Measurements from ENCODE around the gene CYP27B1. TPM values are rescaled to one million over a fixed set of nuclear protein-coding genes. Genes with fewer than 3 reads are reported as not detected.

The CYP27B1 gene, protein sequence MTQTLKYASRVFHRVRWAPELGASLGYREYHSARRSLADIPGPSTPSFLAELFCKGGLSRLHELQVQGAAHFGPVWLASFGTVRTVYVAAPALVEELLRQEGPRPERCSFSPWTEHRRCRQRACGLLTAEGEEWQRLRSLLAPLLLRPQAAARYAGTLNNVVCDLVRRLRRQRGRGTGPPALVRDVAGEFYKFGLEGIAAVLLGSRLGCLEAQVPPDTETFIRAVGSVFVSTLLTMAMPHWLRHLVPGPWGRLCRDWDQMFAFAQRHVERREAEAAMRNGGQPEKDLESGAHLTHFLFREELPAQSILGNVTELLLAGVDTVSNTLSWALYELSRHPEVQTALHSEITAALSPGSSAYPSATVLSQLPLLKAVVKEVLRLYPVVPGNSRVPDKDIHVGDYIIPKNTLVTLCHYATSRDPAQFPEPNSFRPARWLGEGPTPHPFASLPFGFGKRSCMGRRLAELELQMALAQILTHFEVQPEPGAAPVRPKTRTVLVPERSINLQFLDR
- 1.0 TPM for polyA plus RNA-seq (ENCODE audit: insufficient read length)

DNA sequence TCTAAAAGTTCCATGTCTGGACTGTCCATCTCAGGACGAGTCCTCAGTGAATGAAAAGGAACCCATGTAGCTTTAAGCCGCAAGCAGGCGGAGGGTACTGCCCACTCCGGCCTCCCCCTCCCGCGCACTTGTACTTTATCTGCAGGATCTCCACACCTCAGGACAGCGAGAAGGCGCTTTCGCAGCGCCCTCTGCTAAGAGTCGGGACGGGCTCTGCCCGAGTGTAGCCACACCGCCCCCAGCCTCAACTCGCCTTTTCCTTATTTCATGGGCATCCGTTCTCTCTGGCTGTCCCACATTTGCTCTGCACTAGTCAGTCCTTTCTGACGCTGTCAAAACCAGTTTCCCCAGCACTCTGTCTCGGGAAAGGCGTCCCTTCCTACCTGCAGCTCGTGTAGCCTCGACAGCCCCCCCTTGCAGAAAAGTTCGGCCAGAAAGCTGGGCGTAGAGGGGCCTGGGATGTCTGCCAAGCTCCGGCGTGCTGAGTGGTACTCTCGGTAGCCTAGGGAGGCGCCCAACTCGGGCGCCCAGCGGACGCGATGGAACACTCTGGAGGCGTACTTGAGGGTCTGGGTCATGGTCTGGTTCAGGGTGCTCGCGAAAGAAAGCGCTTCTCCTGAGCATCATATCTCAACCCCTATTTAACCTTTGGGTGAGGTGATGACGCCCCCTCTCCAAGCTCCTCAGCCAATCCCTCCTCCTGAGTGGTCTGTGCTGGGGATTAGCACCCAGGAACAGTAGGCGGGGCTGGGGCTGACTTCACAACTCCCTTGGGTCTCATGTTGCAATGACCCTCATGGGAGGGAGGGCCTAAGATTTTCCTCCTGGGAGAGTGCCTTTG, at the start of gene CYP27B1:
Gene CYP27B1 (minus strand): TSS at position 615 of the 841 bp plus-strand sequence. CDS start 37 bp downstream, at position 578.
- no peak for DNase-seq

DNA sequence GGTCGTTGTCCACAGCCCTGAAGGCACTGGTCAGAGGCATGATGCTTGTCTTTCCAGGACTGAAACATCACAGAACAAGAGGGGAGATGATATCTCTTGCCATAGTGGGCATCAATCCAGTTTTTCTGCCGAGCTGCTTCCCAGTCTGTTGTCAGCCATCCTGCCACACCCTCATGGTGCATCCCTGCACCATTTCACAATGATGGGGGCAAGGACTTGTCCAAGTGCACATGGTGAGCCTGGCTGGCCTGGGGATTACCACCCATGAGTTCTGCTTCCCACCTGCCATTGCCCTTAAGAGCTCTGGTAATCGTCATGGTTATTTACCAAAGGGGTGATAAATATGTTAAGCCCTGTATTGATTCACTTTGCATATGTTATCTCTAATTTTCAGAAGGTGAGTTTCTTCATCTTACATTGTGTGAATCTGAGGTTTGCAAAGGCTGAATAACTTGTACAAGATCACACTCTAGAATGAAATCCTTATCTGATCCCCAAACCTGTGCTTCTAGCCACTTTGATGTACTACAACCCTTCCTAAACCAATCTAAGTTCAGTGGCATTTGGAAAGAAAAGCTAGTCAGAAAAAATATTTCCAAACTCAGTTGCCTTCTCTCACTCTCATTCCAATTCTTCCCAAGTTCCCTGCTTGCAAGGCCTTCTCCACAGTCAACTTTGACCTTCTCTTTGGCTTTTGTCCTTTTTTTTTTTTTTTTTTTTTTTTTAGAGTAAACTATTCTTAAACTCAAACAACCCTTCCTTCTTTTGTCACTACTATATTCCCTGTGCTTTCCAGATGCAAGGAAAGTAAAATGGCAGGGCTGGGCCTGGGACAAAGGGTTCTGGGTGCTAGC, 49.4 kb upstream of the CYP27B1 start:
- DNase-seq = no peak

DNA sequence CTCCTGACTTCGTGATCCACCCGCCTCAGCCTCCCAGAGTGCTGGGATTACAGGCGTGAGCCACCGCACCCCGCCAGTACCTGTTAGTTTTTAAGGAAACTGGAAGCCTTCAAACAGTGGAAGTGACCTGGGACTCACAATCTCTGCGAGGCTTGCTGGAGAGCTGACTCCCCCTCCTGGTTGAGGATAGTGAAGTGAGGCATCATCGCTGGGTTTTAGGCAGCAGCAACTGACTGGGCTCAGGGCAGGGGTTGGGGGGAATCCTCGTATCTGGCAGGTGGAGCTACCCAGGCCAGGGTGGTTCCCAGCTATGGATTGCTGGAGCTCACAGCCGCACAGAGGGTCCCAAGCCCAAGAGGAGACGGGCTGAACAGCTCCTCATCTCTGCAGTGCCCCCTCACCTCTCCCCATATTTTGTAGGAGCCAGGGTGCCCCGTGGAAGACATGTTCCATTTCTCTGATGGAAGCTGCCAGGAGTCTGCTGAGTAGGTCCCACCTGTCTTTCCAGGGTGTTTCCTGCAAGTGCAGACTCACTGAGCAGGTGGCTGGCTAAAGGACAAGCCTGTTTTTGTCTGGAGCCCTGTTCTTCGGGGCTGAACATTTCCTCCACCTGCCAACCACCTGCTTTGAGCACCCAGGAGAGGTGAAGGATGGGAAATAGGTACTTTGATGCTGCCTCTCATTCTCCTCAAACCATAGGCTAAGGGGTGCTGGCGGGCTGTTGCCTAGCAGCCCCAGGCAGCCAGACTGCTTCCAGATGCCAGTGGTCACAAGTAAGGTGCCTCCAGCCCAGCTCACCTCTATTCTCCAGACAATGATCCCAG, 48.5 kb upstream of the CYP27B1 start:
- no peak for DNase-seq

DNA sequence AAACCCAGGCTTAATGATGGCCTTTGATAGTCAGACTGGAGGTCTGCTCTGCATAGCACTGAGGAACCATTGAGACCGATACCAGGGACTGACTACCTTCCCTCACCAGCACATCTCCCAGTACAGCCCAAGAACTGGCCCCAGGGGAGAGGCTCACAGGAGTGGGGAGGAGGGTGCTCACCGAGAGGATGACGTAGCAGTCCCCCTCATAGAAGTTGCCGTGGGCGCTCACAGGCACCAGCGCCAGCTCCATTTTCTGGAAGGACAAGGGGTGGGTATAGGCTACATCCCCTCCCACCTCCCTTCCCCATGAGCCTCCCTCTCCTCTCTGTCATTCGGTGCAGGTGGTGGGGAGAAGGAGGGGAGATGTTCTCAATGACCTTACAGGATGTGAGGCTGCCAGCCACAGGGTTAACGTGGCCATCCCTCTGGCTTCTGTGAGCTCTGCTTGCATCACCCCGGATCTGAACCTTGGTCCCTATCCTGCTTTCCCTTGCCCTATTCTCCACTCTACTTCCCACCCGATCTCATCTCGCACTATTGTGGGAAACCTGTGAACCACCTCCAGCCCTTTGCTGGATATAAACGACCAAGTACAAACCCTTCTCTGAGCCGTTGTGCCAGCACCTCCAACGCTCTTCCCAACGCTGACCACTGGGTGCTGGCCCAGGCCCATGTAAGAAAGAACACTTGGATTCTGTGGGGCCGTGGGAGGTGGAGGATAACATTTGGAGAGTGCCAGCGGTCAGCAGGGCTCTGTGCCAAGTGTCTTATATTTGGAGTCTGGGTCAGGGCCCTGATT, 47.3 kb upstream of the CYP27B1 start:
- no peak for DNase-seq

DNA sequence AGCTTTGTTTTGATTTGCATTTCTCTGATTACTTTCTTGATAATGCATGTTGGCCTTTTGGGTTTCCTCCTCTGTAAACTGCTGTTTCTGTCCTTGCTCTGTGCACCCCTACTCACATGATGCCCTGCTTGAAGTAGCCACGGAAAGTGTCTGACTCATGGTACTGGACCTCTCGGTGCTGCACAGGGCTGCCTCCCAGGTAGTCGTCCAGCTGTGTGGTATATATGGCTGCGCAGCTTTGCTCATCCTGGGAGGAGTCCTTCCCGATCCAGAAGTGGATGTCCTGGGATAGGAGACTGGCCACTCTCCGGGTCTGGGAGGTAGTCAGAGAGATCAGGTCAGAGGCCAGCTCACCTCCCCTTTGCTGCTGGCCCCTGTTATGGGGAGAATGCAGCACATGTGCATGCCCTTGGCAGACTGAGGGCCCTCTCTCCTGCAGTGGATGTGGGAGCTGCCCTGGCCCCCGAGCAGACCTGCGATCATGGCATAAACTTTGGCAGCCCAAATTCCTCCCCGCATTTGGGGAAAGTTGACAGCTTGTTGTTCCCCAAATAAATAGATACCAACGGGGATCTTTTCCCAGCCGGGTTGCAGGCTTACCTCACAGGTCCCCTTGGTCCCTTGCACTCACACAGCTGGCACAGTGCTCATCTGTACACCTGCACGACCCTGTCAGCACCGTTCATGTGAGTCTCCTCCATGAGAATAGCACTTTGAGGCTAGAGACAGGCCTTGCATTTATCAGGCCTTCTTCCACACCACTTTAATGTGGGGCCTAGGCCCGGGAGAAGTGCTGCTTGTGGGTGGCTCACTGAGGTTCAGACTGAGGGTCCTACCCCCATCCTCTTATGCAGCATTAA, 46.5 kb upstream of the CYP27B1 start:
- DNase-seq = no peak

DNA sequence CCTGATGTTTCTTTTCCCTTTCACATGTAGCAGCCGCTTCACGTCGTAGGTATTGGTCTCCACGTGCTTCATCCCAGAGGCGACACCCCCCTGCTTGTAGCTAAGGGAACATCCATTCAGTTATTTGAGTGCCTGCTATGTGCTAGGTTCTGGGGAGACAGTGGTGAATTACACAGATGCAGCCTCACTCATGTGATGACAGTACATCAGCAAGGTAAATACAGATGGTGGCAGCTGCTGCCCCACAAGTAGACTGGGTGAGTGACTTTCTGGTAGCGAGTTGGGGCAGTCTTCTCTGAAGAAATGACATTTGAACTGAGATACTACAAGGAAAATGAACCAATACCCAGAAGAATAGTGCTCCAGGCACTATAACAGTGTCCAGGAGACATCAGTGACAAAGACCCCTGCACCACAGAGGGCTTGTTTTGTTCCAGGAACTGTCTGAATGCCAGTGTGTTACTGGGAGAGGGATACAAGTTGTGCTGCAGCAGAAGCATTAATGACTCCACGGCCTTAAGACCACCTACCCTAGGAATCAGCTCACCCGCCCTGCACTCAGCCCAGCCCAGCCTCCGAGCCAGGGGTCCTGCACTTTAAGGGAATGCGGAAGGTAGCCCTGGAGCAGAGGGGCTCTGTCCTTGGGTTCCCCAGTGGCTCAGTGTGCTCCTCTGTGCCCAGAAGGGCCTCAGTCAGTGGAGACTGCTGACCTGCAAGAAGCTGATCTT, 44.3 kb upstream of the CYP27B1 start:
- DNase-seq = no peak

DNA sequence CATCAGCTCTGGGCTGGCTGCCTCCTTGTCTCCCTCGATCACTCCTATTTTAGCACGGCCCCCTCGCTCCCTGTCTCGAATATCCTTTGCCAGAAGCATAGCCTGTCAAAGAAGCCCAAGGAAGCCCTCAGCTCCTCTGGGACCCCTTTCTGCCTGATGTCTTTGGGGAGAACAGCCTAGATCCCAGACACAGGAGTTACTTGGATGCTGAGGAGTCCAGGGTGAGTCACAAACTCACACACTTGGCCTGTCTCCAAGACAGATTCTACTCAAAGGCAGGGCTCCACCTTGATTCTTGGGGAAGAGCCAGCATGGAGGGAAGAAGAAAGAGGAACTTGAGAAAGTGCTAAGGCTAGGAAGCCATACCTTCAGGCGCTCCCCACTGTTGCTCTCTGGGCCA, 43.6 kb upstream of the CYP27B1 start:
- DNase-seq = no peak

DNA sequence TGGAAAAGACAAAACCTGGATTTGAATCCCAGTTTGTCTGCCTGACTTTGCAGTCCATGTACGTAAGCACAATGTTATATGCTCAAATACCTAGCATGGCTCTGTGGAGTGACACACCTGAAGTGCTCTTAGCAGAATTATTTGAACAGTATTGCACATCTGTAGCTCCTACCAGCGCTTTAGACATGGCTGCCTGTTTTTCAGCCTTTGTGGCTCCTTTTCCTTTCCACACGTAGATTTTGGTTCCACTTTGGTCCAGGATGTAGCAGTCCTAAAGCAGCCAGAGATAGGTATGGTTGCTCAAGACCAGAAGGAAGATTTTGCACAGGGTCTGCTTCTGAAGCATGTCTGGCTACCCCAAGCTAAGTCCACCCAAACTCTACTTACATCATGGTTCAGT, 42.5 kb upstream of the CYP27B1 start:
- no peak for DNase-seq

DNA sequence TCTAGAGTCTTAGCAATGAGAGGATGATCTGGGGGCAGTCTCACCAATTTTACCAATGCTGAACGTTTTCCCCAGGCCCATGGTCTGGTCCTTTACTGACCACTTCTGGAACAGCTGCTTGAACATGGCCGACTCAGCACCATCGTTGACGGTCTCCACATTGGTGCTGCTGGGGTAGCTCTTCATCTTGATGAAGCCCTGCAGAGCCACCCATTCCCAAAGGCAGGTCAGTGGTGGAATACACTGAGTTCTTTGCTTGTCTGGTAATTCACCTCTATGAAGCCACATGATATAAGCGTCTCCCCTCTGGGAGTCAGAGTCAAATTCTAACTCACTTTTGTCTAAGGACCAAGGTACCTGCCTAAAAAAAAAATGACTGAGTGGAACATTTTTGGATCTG, 41.5 kb upstream of the CYP27B1 start:
- no peak for DNase-seq

DNA sequence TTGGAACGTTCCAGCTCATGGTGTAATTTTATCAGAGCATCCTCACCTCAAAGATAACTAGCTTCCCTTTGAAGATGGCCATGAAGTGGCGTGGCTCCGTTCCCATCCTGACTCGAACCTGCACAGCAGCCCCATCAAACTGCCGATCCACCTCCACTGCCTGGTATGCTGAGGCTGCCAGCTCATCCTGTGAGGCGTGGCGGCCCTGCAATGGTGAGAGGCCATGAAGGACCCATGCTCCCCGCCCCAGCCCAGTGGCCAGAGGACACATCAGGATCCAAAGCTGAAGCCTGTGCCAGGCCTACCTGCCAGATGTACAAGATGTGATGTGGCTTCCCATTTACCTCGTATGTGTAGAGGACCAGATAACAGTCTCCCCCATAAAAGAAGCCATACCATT, 40.4 kb upstream of the CYP27B1 start:
- DNase-seq = no peak

DNA sequence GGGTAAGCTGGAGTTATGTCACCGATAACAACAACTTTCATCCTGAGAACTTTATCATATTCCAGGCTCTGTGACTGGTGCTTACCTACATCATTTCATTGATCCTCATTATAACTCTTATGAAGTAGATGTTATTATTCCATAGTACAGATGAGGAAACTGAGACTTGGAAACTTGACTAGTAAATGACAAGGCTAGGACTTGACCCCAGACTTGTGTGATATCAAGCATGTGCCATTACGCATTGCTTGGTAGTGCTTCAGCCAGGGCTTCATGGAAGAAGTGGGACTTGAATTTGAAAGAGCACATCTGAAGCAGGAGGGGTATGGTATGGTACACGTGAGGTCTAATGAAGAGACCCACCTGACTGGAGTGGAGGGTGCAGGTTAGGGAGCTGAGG, 39.8 kb upstream of the CYP27B1 start:
- DNase-seq = no peak

DNA sequence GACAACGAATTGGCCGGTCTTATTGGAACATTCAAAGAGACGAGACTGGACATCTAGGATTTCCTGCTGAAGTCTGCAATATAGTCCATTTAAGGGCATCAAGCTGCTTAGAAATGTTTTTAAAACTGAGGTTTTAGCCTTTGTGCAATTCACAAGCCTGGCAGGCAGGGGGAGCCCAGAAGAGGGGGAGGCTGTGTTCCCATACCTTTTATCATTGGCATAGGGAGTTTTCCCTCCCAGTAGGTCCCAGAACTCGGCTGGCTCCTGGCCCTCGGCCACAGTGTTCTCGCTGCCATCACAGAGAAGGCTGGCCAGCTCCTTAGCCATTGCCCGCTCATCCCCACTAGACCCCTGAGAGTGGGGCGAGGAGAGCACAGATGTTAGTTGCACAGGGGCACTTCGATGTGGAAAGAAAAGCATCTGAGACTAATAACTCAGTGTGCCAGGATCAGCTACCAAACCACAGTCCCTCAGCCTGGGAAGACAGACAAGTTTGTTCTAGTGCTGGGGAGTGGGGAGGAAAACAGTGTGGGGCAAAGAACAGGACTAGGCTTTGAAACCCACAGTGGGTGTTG, 36.5 kb upstream of the CYP27B1 start:
- DNase-seq = no peak

DNA sequence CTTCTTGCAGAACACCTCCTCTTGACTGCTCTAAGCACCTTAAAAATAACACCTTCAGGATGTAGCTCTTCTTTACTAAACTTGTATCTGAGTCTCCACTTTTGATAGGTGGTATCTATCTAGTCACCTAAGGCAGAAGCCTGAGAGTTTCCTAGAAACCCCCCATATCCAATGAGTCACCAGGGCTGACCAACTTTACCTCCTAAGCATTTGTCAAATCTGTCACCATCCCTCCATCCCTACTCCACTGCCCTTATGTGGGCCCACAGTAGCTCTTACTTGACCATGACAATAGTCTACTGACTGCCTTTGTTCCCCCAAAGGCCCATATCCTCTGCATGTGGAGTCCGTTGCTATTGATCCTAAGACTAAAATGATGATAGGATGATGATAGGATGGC, 35.7 kb upstream of the CYP27B1 start:
- no peak for DNase-seq

DNA sequence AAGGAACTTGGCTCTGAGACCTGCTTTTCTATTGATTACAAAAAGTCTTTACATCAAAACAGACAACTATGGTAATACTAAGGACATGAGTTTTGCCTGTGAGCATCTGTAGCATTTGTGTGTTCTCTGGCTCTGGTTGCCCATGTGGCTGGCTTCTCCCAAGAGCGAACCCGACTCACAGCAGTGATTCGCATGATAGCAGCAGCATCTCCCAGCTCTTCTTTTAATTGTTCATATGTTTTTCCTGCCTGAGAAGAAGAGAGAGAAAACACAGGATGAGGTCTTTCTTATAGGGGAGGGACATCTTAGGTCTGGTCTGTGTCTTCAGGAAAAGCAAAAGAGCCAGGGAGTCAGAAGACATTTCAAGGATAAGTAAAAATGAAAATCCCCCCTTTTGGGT, 34.1 kb upstream of the CYP27B1 start:
- DNase-seq = no peak

DNA sequence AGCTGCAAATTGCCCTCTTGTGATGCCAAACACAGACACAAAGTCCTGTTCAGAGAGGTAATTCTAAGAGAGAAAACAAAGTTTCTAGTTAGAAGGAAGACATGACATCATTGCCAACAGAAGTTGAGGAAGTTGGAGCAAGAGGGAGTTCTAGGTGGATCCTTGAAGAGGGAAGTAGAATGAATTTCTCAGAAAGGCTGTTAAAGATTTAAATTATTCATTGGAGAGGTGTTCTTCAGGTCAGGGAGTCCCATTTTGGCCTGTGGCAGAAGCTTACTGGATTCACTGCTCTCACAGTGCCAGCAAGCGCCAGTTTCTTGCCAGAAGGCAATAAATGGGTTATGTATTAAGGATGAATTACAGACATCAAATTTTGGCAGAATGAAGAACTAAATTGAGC, 31.1 kb upstream of the CYP27B1 start:
- DNase-seq = no peak

DNA sequence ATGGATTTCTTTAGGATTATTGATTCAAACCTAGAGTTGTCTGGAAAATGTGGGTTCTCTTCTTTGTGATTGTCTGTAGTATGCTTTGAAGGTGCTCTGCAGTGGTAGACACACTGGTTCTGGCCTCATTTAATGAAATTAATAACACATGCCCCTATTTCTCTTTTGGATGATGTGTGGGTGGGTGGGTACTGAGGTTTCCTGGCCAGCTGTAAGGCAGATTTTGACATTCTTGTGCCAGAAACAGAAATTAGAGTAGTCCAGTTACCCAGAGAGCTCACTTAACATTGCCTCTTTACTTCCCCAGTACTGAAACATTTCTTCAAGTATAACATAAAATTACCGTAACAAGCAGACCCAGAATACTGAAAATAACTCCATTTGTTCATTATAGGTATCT, 30.1 kb upstream of the CYP27B1 start:
- DNase-seq = no peak

DNA sequence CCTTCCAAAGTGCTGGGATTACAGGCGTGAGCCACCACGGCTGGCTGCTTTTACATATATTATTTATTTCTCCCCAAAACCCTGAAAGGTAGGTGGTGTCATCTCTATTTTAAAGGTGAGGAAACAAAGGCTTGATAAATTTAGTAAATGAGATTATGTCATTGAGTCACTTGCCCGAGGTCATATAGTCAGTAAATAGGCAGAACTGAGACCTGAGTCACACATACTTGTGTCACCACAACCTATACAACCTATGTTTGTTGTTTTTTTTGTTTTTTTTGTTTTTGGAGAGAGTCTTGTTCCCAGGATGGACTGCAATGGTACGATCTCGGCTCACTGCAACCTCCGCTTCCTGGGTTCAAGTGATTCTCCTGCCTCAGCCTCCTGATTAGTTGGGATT, 28.5 kb upstream of the CYP27B1 start:
- DNase-seq = no peak

DNA sequence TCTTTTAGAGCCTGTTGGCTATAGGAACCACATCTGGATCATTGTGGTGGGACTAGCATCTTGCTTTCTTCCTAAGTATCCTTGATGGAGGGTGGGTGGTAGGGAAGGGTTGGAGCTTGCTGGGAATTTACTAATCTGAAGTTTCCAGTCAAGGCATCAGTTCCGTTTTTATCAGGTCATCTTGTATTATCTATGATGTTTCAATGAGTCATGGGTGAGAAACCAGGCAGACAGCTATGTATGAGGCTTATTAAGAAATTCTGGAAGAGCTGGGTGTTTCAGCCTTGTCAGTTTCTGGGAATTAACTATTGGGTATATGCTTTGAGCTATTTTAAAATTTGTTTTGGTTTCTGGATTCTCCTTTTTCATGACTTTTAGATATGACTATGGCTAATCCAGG, 27.0 kb upstream of the CYP27B1 start:
- no peak for DNase-seq

DNA sequence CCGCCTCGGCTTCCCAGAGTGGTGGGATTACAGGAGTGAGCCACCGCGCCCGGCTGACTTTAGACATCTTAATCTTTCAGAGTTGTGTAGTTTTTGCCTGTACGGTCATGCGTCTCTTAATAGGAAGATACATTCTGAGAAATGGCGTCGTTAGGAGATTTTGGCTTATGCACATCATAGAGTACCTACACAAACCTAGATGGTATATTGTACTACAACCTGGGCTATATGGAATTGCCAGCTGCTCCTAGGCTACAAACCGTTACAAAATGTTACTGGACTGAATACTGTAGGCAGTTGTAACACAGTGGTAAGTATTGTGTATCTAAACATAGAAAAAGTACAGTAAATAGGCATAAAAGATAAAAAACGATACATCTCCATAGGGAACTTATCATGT, 17.0 kb upstream of the CYP27B1 start:
- no peak for DNase-seq

All from hindlimb muscle (tissue), 1 donor.